ENCODE data around the gene BRD3. TPM values are rescaled to one million over a fixed set of nuclear protein-coding genes. Genes with fewer than 3 reads are reported as not detected.
A peak's percentile ranks its signal among the peaks of the same experiment; 100 is the strongest.

BRD3 gene
- 10 to 100 TPM; 23.2 to 34.4 (median 29.7) TPM for total RNA-seq
- polyA plus RNA-seq, result 10 to 100 TPM in 1 of 2 donors, 1 to 10 TPM in 1; 5.7 to 11.1 TPM
- long read RNA-seq, donor 1, full-length matches to known transcripts, result 6 of 36 reads
- long read RNA-seq, donor 1, partial matches to known transcripts, result 16 of 36 reads
- long read RNA-seq, donor 1, other reads (novel, unspliced or antisense), result 14 of 36 reads
- long read RNA-seq, donor 2, full-length matches to known transcripts, result 3 of 35 reads
- long read RNA-seq, donor 2, partial matches to known transcripts, result 17 of 35 reads
- long read RNA-seq, donor 2, other reads (novel, unspliced or antisense), result 15 of 35 reads
- long read RNA-seq, donor 3, full-length matches to known transcripts, result 4 of 108 reads
- long read RNA-seq, donor 3, partial matches to known transcripts, result 64 of 108 reads
- long read RNA-seq, donor 3, other reads (novel, unspliced or antisense), result 40 of 108 reads

DNA sequence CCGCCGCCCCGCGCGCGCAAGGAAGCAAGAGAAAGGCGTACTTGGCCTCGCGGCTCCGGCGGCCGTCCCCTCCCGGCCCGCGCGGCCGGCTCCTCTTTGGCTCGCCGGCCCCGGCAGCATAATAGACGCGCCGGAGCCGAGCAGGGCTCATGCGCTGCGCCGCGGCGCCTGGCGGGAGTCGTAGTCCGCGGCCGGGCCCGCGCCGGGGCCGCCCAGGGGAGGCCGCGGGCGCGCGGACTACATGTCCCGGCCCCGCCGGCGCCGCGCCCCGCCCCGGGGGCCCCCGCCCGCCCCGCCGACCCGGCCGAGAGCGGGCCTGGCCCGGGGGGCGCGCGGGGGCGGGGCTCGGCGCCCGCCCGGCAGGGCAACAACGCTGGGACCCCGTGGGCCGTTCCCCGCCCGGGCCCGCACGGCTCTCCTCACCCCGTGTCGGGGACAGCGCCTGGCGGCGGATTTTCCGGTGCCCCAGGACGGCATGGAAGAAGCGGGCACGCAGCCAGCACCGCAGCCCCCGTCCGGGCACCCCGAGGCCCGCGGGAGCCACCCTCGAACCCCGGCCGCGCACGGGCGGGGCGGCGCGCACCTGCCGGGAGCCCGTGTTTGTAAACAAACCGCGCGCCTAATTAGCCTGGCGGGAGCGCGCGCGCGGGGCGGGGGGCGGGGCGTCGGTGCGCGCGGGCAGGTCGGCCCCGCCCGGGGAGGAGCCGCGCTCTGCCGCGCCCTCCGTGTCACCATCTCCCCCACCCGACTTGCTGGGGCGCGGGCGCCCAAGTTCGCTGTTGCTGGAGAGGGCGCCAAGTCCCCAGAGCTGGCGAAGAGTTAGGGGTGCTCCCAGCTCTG lies at the start of gene BRD3:
Gene BRD3, minus strand, starts transcription at position 123 of the 840 bp plus-strand sequence. CDS start 14,549 bp downstream, outside the sequence.
- TF ChIP-seq, protein P1, sequence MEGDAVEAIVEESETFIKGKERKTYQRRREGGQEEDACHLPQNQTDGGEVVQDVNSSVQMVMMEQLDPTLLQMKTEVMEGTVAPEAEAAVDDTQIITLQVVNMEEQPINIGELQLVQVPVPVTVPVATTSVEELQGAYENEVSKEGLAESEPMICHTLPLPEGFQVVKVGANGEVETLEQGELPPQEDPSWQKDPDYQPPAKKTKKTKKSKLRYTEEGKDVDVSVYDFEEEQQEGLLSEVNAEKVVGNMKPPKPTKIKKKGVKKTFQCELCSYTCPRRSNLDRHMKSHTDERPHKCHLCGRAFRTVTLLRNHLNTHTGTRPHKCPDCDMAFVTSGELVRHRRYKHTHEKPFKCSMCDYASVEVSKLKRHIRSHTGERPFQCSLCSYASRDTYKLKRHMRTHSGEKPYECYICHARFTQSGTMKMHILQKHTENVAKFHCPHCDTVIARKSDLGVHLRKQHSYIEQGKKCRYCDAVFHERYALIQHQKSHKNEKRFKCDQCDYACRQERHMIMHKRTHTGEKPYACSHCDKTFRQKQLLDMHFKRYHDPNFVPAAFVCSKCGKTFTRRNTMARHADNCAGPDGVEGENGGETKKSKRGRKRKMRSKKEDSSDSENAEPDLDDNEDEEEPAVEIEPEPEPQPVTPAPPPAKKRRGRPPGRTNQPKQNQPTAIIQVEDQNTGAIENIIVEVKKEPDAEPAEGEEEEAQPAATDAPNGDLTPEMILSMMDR (IDR thresholded peaks at IDR 0.05), result peak in 1 of 9 donors; percentile 12
- WGBS, 2 donors, result 0 to 1% methylated on average over 56 to 123 of the region's 131 CpGs
- ATAC-seq (peak; percentile 84 to 94 (median 92)), DNase-seq (peak; percentile 83 to 86)
- Histone ChIP-seq H3K4me3 (peak within 1 kb of the TSS; percentile 70 to 98 (median 84)), H3K27ac (peak within 1 kb of the TSS; percentile 92 to 100 (median 98)), H3K27me3 (peaks cover 0 to 14% (median 0%) of the 10 kb centered on the region in 7 donors), H3K36me3 (no peaks in the 10 kb centered on the region), H3K9me3 (no peaks in the 10 kb centered on the region), H3K4me1 (peaks cover 4 to 46% (median 37%) of the 10 kb centered on the region in 9 donors)
- intact Hi-C loops (cut with DNase I), result loop anchor here in 5 of 10 donors (2.0 to 10.0 kb wide), 4 partner anchors 41 to 337 kb away; partner anchors contain the start of genes BRD3OS (in 3 of the 5) and WDR5 (in 2 of the 5)

DNA sequence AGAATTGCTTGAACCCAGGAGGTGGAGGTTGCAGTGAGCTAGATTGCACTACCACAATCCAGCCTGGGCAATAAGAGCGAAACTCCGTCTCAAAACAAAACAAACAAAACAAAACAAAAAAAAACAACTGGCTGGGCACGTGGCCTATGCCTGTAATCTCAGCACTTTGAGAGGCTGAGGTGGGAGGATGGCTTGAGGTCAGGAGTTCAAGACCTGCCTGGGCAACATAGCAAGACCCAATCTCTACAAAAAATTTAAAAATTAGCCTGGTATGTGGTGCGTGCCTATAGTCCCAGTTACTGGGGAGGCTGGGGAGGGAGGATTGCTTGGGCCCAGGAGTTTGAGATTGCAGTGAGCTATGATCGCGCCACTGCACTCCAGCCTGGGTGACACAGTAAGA lies 44.7 kb upstream of the BRD3 start:
- ATAC-seq, result no peak
- WGBS, 2 donors, result 90 to 92% methylated on average over 6 of the region's 6 CpGs
- TF ChIP-seq, protein P1 (IDR thresholded peaks at IDR 0.05), result no peak

DNA sequence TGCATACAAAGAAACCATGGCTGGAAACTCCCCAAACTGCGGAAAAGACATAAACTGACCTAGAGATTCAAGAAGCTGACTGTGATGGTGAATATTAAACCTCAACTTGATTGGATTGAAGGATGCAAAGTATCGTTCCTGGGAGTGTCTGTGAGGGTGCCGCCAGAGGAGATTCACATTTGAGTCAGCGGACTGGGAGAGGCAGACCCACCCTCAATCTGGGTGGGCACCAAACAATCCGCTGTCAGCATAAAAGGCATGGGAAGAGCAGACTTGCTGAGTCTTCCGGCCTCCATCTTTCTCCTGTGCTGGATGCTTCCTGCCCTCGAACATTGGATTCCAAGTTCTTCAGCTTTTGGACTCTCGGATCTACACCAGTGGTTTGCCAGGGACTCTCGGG lies 43.2 kb upstream of the BRD3 start:
- Histone ChIP-seq H3K36me3 (no peaks in the 10 kb centered on the region), H3K4me1 (no peaks in the 10 kb centered on the region), H3K4me3 (no peak overlapping the region), H3K27me3 (no peaks in the 10 kb centered on the region), H3K9me3 (no peaks in the 10 kb centered on the region), H3K27ac (no peak overlapping the region)
- 81 to 87% methylated on average over 9 of the region's 9 CpGs for WGBS, 2 donors
- TF ChIP-seq, protein P1 (IDR thresholded peaks at IDR 0.05), result no peak
- DNase-seq, result no peak
- ATAC-seq, result no peak
- intact Hi-C loops (cut with DNase I), result no loop called here

More for the DNA sequence above, 44.7 kb upstream of the BRD3 start:
- Histone ChIP-seq H3K27ac (no peak overlapping the region), H3K27me3 (no peaks in the 10 kb centered on the region), H3K36me3 (no peaks in the 10 kb centered on the region), H3K4me3 (no peak overlapping the region), H3K9me3 (no peaks in the 10 kb centered on the region), H3K4me1 (no peaks in the 10 kb centered on the region)
- no peak for DNase-seq
- intact Hi-C loops (cut with DNase I), result no loop called here

DNA sequence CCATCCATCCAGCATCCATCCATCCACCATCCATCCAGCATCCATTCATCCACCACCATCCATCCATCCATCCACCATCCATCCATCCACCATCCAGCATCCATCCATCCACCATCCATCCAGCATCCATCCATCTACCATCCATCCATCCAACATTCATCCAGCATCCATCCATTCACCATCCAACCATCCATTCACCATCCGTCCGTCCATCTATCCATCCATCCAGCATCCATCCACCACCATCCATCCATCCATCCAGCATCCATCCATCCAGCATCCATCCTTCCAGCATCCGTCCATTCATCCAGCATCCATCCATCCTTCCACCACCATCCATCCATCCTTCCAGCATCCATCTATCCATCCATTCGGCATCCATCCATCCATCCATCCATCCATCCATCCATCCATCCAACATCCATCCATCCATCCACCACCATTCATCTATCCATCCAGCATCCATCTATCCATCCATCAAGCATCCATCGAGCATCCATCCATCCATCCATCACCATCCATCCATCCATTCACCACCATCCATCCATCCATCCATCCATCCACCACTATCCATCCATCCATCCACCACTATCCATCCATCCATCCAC lies 35.7 kb upstream of the BRD3 start:
- no peak overlapping the region for H3K4me3 ChIP-seq
- peaks cover 0 to 14% (median 3%) of the 10 kb centered on the region in 7 donors for H3K27me3 ChIP-seq
- 77 to 93% methylated on average over 5 of the region's 5 CpGs for WGBS, 2 donors
- no peaks in the 10 kb centered on the region for H3K4me1 ChIP-seq
- intact Hi-C loops (cut with DNase I), result loop anchor here in 1 of 10 donors (5.0 kb wide), 1 partner anchor 311 kb away; no protein-coding TSS in a partner anchor
- TF ChIP-seq, protein P1 (IDR thresholded peaks at IDR 0.05), result no peak
- DNase-seq (no peak), ATAC-seq (no peak)
- H3K9me3 ChIP-seq, result no peaks in the 10 kb centered on the region
- H3K36me3 ChIP-seq, result no peaks in the 10 kb centered on the region
- no peak overlapping the region for H3K27ac ChIP-seq
